ENCODE results near the gene PARD3. TPM values are rescaled to one million over a fixed set of nuclear protein-coding genes. Genes with fewer than 3 reads are reported as not detected.

PARD3 gene
- polyA plus RNA-seq (2013): 3.0 TPM

GRCh38 chr10:34815185-34816084 lies at the start of gene PARD3:
PARD3 (minus strand) TSS chr10:34815296; CDS start chr10:34814995, 301 bp downstream.
- ChIA-PET POLR2A (no interaction called here), CTCF (interaction anchor here (1.2 kb wide), 1 partner anchor 9 kb away, joined by 4 read pairs; no protein-coding TSS in a partner anchor)
- peak within 1 kb of the TSS; percentile 23 to 77 (median 66) for H3K4me3 ChIP-seq (ENCODE audit: control insufficient read depth in 1 of 7, extremely low read depth in 1 of 7, insufficient read depth in 4 of 7, low read depth in 2 of 7, low read length in 6 of 7)
- H3K9me3 ChIP-seq (ENCODE audit: control extremely low read depth in 1 of 5, control insufficient read depth in 4 of 5, insufficient read depth in 2 of 5, low read depth in 1 of 5, low read length in 4 of 5): no peaks in the 10 kb centered on the region
- DNase-seq: peak; percentile 36 to 67 (median 59)
- peaks cover 5 to 71% (median 43%) of the 10 kb centered on the region in 5 experiments for H3K27me3 ChIP-seq (replicated peaks in 2 of 5; ENCODE audit: control insufficient read depth in 4 of 5, insufficient read depth in 5 of 5, low read length in 4 of 5)
- WGBS (ENCODE audit: insufficient coverage): under 1% methylated on average over 38 of the region's 82 CpGs
- no peak within 1 kb of the TSS for H3K27ac ChIP-seq (ENCODE audit: insufficient read depth in 1 of 2, low read depth in 1 of 2, low read length in 2 of 2, poor library complexity in 1 of 2, severe bottlenecking in 2 of 2)
- no peaks in the 10 kb centered on the region for H3K36me3 ChIP-seq (ENCODE audit: control insufficient read depth in 4 of 4, insufficient read depth in 4 of 4, low read length in 3 of 4)
- peaks cover 0 to 21% (median 15%) of the 10 kb centered on the region in 4 experiments for H3K4me1 ChIP-seq (ENCODE audit: control extremely low read depth in 1 of 4, control insufficient read depth in 4 of 4, insufficient read depth in 4 of 4, low read length in 3 of 4)

DNA sequence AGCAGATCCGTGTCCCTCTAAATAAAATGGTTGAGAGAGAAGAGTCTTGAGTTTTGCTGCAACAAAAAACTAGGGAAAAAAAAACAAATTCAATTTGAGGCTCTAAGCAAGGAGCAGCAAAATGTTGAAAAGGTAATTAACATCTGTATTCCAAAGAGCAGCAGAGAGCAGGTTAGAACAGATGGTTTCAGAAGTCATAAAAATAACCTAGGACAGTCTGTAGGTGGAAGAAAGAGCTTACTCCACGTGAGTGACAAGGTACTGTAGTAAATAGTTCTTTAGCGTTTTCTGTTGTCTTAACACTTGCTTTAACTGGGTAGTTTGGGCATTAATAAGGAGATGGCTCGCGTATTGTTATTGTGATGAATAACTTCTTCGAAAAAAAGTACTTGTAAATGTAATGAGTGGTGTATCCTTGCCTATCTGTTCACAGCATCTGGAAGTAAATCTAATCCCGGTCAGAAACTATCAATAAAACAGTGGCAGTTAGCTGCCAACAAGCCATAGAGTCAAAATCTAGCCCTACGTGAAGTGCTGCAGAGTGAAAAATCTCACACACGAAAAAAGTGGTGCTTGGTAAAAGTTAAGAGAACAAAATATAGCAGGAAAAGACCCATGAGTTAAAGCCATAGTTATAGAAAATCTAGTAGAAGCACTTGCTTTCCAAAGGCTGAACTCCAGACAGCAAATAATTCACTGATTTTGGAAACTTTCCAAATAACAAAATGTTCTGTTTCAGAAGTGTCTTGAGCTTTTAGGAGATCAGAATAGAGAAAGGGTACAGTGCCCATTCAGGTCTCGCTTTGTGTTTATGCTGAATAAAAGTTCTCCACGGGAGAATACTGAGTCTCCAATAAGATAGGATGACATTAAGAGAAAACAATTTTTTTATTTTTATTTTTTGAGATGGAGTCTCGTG lies 49.3 kb upstream of the PARD3 start:
- ChIA-PET POLR2A (interaction anchor here (0.6 to 0.7 kb wide), 2 partner anchors 9 to 115 kb away, joined by 4 to 5 read pairs; no protein-coding TSS in a partner anchor), CTCF (no interaction called here)
- DNase-seq: no peak
- 73% methylated on average over 7 of the region's 12 CpGs for WGBS (ENCODE audit: insufficient coverage)
- no peaks in the 10 kb centered on the region for H3K36me3 ChIP-seq (ENCODE audit: control insufficient read depth in 4 of 4, insufficient read depth in 4 of 4, low read length in 3 of 4)
- no peak overlapping the region for H3K27ac ChIP-seq (ENCODE audit: insufficient read depth in 1 of 2, low read depth in 1 of 2, low read length in 2 of 2, poor library complexity in 1 of 2, severe bottlenecking in 2 of 2)
- peaks cover 0 to 3% (median 0%) of the 10 kb centered on the region in 5 experiments for H3K27me3 ChIP-seq (replicated peaks in 2 of 5; ENCODE audit: control insufficient read depth in 4 of 5, insufficient read depth in 5 of 5, low read length in 4 of 5)
- no peak overlapping the region for H3K4me3 ChIP-seq (ENCODE audit: control insufficient read depth in 1 of 7, extremely low read depth in 1 of 7, insufficient read depth in 4 of 7, low read depth in 2 of 7, low read length in 6 of 7)
- H3K9me3 ChIP-seq (ENCODE audit: control extremely low read depth in 1 of 5, control insufficient read depth in 4 of 5, insufficient read depth in 2 of 5, low read depth in 1 of 5, low read length in 4 of 5): no peaks in the 10 kb centered on the region
- H3K4me1 ChIP-seq (ENCODE audit: control extremely low read depth in 1 of 4, control insufficient read depth in 4 of 4, insufficient read depth in 4 of 4, low read length in 3 of 4): no peaks in the 10 kb centered on the region

GRCh38 chr10:34862892-34863291 lies 47.8 kb upstream of the PARD3 start:
- Histone ChIP-seq H3K4me1 (ENCODE audit: control extremely low read depth in 1 of 4, control insufficient read depth in 4 of 4, insufficient read depth in 4 of 4, low read length in 3 of 4) (no peaks in the 10 kb centered on the region), H3K36me3 (ENCODE audit: control insufficient read depth in 4 of 4, insufficient read depth in 4 of 4, low read length in 3 of 4) (no peaks in the 10 kb centered on the region), H3K4me3 (ENCODE audit: control insufficient read depth in 1 of 7, extremely low read depth in 1 of 7, insufficient read depth in 4 of 7, low read depth in 2 of 7, low read length in 6 of 7) (no peak overlapping the region), H3K27ac (ENCODE audit: insufficient read depth in 1 of 2, low read depth in 1 of 2, low read length in 2 of 2, poor library complexity in 1 of 2, severe bottlenecking in 2 of 2) (no peak overlapping the region), H3K27me3 (replicated peaks in 2 of 5; ENCODE audit: control insufficient read depth in 4 of 5, insufficient read depth in 5 of 5, low read length in 4 of 5) (peaks cover 0 to 4% (median 3%) of the 10 kb centered on the region in 5 experiments), H3K9me3 (ENCODE audit: control extremely low read depth in 1 of 5, control insufficient read depth in 4 of 5, insufficient read depth in 2 of 5, low read depth in 1 of 5, low read length in 4 of 5) (no peaks in the 10 kb centered on the region)
- ChIA-PET POLR2A (interaction anchor here (0.7 kb wide), 1 partner anchor 10 kb away, joined by 3 read pairs; no protein-coding TSS in a partner anchor), CTCF (no interaction called here)
- WGBS (ENCODE audit: insufficient coverage): 96% methylated on average over 3 of the region's 3 CpGs
- DNase-seq: no peak

DNA sequence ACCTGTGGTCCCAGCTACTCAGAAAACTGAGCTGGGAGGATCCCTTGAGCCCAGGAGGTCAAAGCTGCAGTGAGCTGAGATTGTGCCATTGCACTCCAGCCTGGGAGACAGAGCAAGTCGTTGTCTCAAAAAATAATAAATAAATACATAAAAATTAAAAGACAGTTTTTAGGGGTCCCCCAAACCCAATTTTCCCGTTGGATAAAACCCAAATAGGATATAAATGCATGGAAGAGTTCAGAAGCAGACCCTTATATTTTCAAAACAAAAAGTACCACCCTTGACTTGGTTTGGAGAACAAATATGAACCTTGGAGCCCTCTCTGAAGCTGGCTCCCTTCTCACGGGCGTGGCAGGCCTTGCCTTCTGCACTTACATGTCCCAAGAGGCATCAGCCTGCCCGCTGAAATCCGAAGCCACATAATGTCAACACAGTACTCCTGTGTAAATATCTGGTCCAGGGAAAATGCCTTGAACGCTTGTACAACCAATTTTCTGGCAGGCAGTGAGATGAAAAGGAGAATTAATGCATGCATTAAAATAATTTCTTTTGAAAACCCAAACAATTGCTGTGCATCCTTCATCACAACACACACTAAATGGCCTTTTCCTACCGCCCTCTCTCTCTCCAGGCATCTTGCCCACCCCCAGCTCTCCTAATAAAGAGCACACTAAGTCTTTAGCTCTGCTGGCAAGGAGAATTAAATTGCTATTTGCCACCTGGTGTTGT lies 46.4 kb upstream of the PARD3 start:
- ChIA-PET CTCF (no interaction called here), POLR2A (no interaction called here)
- Histone ChIP-seq H3K9me3 (ENCODE audit: control extremely low read depth in 1 of 5, control insufficient read depth in 4 of 5, insufficient read depth in 2 of 5, low read depth in 1 of 5, low read length in 4 of 5) (no peaks in the 10 kb centered on the region), H3K27me3 (replicated peaks in 2 of 5; ENCODE audit: control insufficient read depth in 4 of 5, insufficient read depth in 5 of 5, low read length in 4 of 5) (peaks cover 0 to 13% (median 3%) of the 10 kb centered on the region in 5 experiments), H3K4me3 (ENCODE audit: control insufficient read depth in 1 of 7, extremely low read depth in 1 of 7, insufficient read depth in 4 of 7, low read depth in 2 of 7, low read length in 6 of 7) (no peak overlapping the region), H3K27ac (ENCODE audit: insufficient read depth in 1 of 2, low read depth in 1 of 2, low read length in 2 of 2, poor library complexity in 1 of 2, severe bottlenecking in 2 of 2) (no peak overlapping the region), H3K4me1 (ENCODE audit: control extremely low read depth in 1 of 4, control insufficient read depth in 4 of 4, insufficient read depth in 4 of 4, low read length in 3 of 4) (no peaks in the 10 kb centered on the region), H3K36me3 (ENCODE audit: control insufficient read depth in 4 of 4, insufficient read depth in 4 of 4, low read length in 3 of 4) (no peaks in the 10 kb centered on the region)
- 97% methylated on average over 5 of the region's 8 CpGs for WGBS (ENCODE audit: insufficient coverage)
- DNase-seq: no peak

- H3K36me3 ChIP-seq (ENCODE audit: control insufficient read depth in 4 of 4, insufficient read depth in 4 of 4, low read length in 3 of 4): no peaks in the 10 kb centered on the region
- DNase-seq: no peak
- no peak overlapping the region for H3K4me3 ChIP-seq (ENCODE audit: control insufficient read depth in 1 of 7, extremely low read depth in 1 of 7, insufficient read depth in 4 of 7, low read depth in 2 of 7, low read length in 6 of 7)
- ChIA-PET CTCF (no interaction called here), POLR2A (no interaction called here)
- no peak overlapping the region for H3K27ac ChIP-seq (ENCODE audit: insufficient read depth in 1 of 2, low read depth in 1 of 2, low read length in 2 of 2, poor library complexity in 1 of 2, severe bottlenecking in 2 of 2)
- no peaks in the 10 kb centered on the region for H3K4me1 ChIP-seq (ENCODE audit: control extremely low read depth in 1 of 4, control insufficient read depth in 4 of 4, insufficient read depth in 4 of 4, low read length in 3 of 4)
- no peaks in the 10 kb centered on the region for H3K9me3 ChIP-seq (ENCODE audit: control extremely low read depth in 1 of 5, control insufficient read depth in 4 of 5, insufficient read depth in 2 of 5, low read depth in 1 of 5, low read length in 4 of 5)
- peaks cover 0 to 16% (median 3%) of the 10 kb centered on the region in 5 experiments for H3K27me3 ChIP-seq (replicated peaks in 2 of 5; ENCODE audit: control insufficient read depth in 4 of 5, insufficient read depth in 5 of 5, low read length in 4 of 5)
These were observed 44.1 kb upstream of the PARD3 start for GRCh38 chr10:34859170-34859569.

DNA sequence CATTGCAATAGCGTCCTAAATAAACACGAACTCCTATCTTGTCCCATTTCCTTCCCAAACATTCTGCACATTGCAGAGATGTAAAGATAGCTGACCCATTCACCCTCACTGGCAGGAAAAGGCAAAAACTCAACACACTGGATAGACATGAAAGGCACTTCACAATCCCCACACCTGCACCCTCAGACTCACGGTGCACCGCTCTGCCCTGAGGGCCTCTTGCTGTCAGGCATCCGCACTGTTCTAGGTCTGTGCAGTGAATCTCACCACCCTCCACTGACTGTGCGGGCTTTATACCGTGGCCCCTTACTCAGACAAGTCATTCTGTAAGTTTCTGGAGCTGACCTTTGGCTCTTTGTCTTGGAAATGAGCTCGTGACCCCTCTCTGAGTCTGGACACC lies 42.9 kb upstream of the PARD3 start:
- Histone ChIP-seq H3K27me3 (replicated peaks in 2 of 5; ENCODE audit: control insufficient read depth in 4 of 5, insufficient read depth in 5 of 5, low read length in 4 of 5) (peaks cover 0 to 16% (median 0%) of the 10 kb centered on the region in 5 experiments), H3K36me3 (ENCODE audit: control insufficient read depth in 4 of 4, insufficient read depth in 4 of 4, low read length in 3 of 4) (no peaks in the 10 kb centered on the region), H3K4me3 (ENCODE audit: control insufficient read depth in 1 of 7, extremely low read depth in 1 of 7, insufficient read depth in 4 of 7, low read depth in 2 of 7, low read length in 6 of 7) (no peak overlapping the region), H3K9me3 (ENCODE audit: control extremely low read depth in 1 of 5, control insufficient read depth in 4 of 5, insufficient read depth in 2 of 5, low read depth in 1 of 5, low read length in 4 of 5) (no peaks in the 10 kb centered on the region), H3K27ac (ENCODE audit: insufficient read depth in 1 of 2, low read depth in 1 of 2, low read length in 2 of 2, poor library complexity in 1 of 2, severe bottlenecking in 2 of 2) (no peak overlapping the region), H3K4me1 (ENCODE audit: control extremely low read depth in 1 of 4, control insufficient read depth in 4 of 4, insufficient read depth in 4 of 4, low read length in 3 of 4) (no peaks in the 10 kb centered on the region)
- ChIA-PET POLR2A (no interaction called here), CTCF (no interaction called here)
- 81% methylated on average over 8 of the region's 8 CpGs for WGBS (ENCODE audit: insufficient coverage)
- no peak for DNase-seq
